ENCODE data around the gene DRGX.

The DRGX gene

GRCh38 chr10:49389361-49389933 lies 6.4 kb downstream of the DRGX start:
- Histone ChIP-seq H3K36me3 (ENCODE audit: control insufficient read depth in 2 of 2, insufficient read depth in 1 of 2, low read length in 2 of 2) (no peaks in the 10 kb centered on the region), H3K4me3 (ENCODE audit: low read depth, low read length) (no peak overlapping the region), H3K27ac (ENCODE audit: extremely low read depth, low read depth, low read length) (no peak overlapping the region), H3K4me1 (ENCODE audit: control insufficient read depth, insufficient read depth, low read length) (no peaks in the 10 kb centered on the region), H3K9me3 (ENCODE audit: control insufficient read depth, insufficient read depth, low read depth, low read length) (no peaks in the 10 kb centered on the region)
- TF ChIP-seq ZNF670 (tag by site-specific recombination; IDR thresholded peaks at IDR 0.05; ENCODE audit: low read depth) = no peak
- no peak for TF ChIP-seq IKZF3 (tag by site-specific recombination; IDR thresholded peaks at IDR 0.05)
- TF ChIP-seq CTCF (tag by site-specific recombination; IDR thresholded peaks at IDR 0.05) = no peak
- TF ChIP-seq ZNF10 (tag by site-specific recombination; IDR thresholded peaks at IDR 0.05) = no peak
- no peak for TF ChIP-seq ZNF354C (tag by site-specific recombination; IDR thresholded peaks at IDR 0.05; ENCODE audit: borderline replicate concordance, low read depth)
- TF ChIP-seq ZNF776 (tag by site-specific recombination; IDR thresholded peaks at IDR 0.05; ENCODE audit: borderline replicate concordance) = no peak
- no peak for TF ChIP-seq ZFP41 (tag by site-specific recombination; IDR thresholded peaks at IDR 0.05; ENCODE audit: borderline replicate concordance)
- TF ChIP-seq ZFP69B (tag by site-specific recombination; IDR thresholded peaks at IDR 0.05) = no peak
- TF ChIP-seq ZNF792 (tag by site-specific recombination; IDR thresholded peaks at IDR 0.05) = no peak
- TF ChIP-seq ZNF114 (tag by site-specific recombination; IDR thresholded peaks at IDR 0.05) = no peak
- no peak for TF ChIP-seq ZNF175 (tag by site-specific recombination; IDR thresholded peaks at IDR 0.05)
- no peak for TF ChIP-seq ZNF707 (tag by site-specific recombination; IDR thresholded peaks at IDR 0.05)
- no peak for TF ChIP-seq KLF1 (tag by site-specific recombination; IDR thresholded peaks at IDR 0.05)
- TF ChIP-seq ZSCAN4 (tag by site-specific recombination; IDR thresholded peaks at IDR 0.05) = no peak
- TF ChIP-seq ZNF473 (tag by site-specific recombination; IDR thresholded peaks at IDR 0.05) = no peak
- TF ChIP-seq ZBTB10 (tag by site-specific recombination; IDR thresholded peaks at IDR 0.05) = no peak
- no peak for TF ChIP-seq ZNF121 (tag by site-specific recombination; IDR thresholded peaks at IDR 0.05)
- TF ChIP-seq BCL6B (tag by site-specific recombination; IDR thresholded peaks at IDR 0.05) = no peak
- TF ChIP-seq ZSCAN5A (tag by site-specific recombination; IDR thresholded peaks at IDR 0.05) = no peak
- TF ChIP-seq WT1 (tag by site-specific recombination; IDR thresholded peaks at IDR 0.05) = no peak
- ChIA-PET CTCF (no interaction called here), POLR2A (no interaction called here)

Data from HEK293 (cell line).